Hepatocyte (in vitro differentiated cells): Measurements from ENCODE around the gene DRG2. TPM values are rescaled to one million over a fixed set of nuclear protein-coding genes. Genes with fewer than 3 reads are reported as not detected.

Experiments used
- DNase-seq: peaks from one replicate; pipeline ENCODE4 v3.0.0-alpha.2; 2016; ENCODE audit warnings: low spot score
- H2AFZ ChIP-seq: fragments of 200-600 bp; sonication (generic); 2 replicates; pipeline ENCODE4 v1.6.0; 2016; ENCODE audit warnings: antibody characterized with exemption, mild to moderate bottlenecking
- H3K27ac ChIP-seq: fragments of 200-600 bp; sonication (generic); 2 replicates; pipeline ENCODE4 v1.5.1; 2016; ENCODE audit warnings: mild to moderate bottlenecking
- H3K27me3 ChIP-seq: fragments of 200-600 bp; sonication (generic); 2 replicates; pipeline ENCODE4 v1.6.1; 2016
- H3K36me3 ChIP-seq: fragments of 200-600 bp; sonication (generic); replicated peaks from 2 replicates; pipeline ENCODE4 v1.5.1; 2016; ENCODE audit warnings: low read depth; ENCODE audit not compliant: insufficient read depth
- H3K4me1 ChIP-seq: fragments of 200-600 bp; sonication (generic); 2 replicates; pipeline ENCODE4 v1.5.1; 2016; ENCODE audit warnings: mild to moderate bottlenecking, moderate library complexity; ENCODE audit not compliant: insufficient read depth
- H3K4me2 ChIP-seq: fragments of 200-600 bp; sonication (generic); 2 replicates; pipeline ENCODE4 v1.6.0; 2016
- H3K4me3 ChIP-seq: fragments of 200-600 bp; sonication (generic); 2 replicates; pipeline ENCODE4 v1.5.1; 2016; ENCODE audit warnings: mild to moderate bottlenecking
- H3K79me2 ChIP-seq: fragments of 200-600 bp; sonication (generic); 2 replicates; pipeline ENCODE4 v1.6.0; 2017; ENCODE audit warnings: mild to moderate bottlenecking
- H3K9me2 ChIP-seq: fragments of 200-600 bp; sonication (generic); replicated peaks from 2 replicates; pipeline ENCODE4 v1.6.0; 2017; ENCODE audit warnings: mild to moderate bottlenecking; ENCODE audit not compliant: insufficient read depth
- H3K9me3 ChIP-seq: fragments of 200-600 bp; sonication (generic); 2 replicates; pipeline ENCODE4 v1.5.1; 2016; ENCODE audit warnings: low read depth, mild to moderate bottlenecking
- H4K20me1 ChIP-seq: fragments of 200-600 bp; sonication (generic); 2 replicates; pipeline ENCODE4 v1.6.0; 2016; ENCODE audit warnings: mild to moderate bottlenecking; ENCODE audit not compliant: insufficient read depth, poor library complexity, severe bottlenecking
- EZH2 ChIP-seq: fragments of 200-600 bp; sonication (generic); IDR thresholded peaks from 2 replicates; pipeline ENCODE4 v1.6.1; 2016; ENCODE audit warnings: antibody characterized with exemption, mild to moderate bottlenecking, borderline replicate concordance
- EZH2phosphoT487 ChIP-seq: fragments of 200-600 bp; sonication (generic); IDR thresholded peaks from one replicate; pipeline ENCODE4 v1.6.1; 2018; ENCODE audit warnings: antibody characterized with exemption, mild to moderate bottlenecking, low read depth, moderate library complexity; ENCODE audit not compliant: unreplicated experiment, severe bottlenecking
- WGBS: methylation state at CpG from one replicate; pipeline ENCODE4 v1.1.6; 2016; ENCODE audit warnings: low lambda C conversion rate; ENCODE audit errors: missing lambda C conversion rate; 5-methylcytosine and 5-hydroxymethylcytosine counted together
- polyA plus RNA-seq: library from polyadenylated mRNA; unstranded; fragments of >200 nt; fragmentation: Nextera tagmentation; extraction: Ambion mirVana; gene quantifications from 2 replicates; pipeline ENCODE4 v1.2.1, GENCODE V29; 2016
- total RNA-seq: library from RNA; depleted of rRNA; stranded (reverse); fragments of >200 nt; gene quantifications from 2 replicates; pipeline ENCODE4 v1.2.3, GENCODE V29; 2014
- TF ChIP-seq, protein P1 (sequence below): fragments of 200-600 bp; sonication (generic); IDR thresholded peaks from 2 replicates; pipeline ENCODE4 v1.5.1; 2016; ENCODE audit warnings: antibody characterized with exemption, mild to moderate bottlenecking; ENCODE audit not compliant: poor library complexity

The DRG2 gene
- total and polyA plus RNA-seq, 2 experiments from 2014 or later: 35.9 to 36.6 TPM

DNA sequence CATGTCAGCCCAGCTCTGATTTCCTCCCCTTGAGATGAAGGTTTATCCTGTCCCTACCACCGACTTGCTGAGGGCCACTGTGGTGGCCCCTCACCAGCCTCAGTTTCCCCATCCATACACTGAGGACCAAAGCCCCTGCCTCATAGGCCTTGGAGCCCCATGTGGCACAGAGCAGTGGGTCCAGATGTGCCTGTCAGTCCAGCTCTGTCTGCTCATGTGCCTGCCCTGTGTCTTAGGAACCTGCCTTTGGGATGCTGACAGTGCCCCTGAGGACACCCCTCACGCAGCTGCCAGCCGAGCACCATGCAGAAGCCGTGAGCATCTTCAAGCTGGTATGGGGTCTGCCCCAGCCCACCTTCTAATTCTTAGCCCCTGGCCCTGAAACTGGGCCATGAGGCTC is 56.5 kb downstream of the DRG2 start:
- H4K20me1 ChIP-seq: no peaks in the 10 kb centered on the region
- 89% methylated on average over 4 of the region's 4 CpGs for WGBS
- H3K79me2 ChIP-seq: no peaks in the 10 kb centered on the region
- no peak for DNase-seq
- no peak overlapping the region for H3K4me3 ChIP-seq
- H2AFZ ChIP-seq: no peak overlapping the region
- H3K9me2 ChIP-seq: no peaks in the 10 kb centered on the region
- H3K27me3 ChIP-seq: no peaks in the 10 kb centered on the region
- no peak for TF ChIP-seq EZH2
- TF ChIP-seq EZH2phosphoT487: no peak
- TF ChIP-seq, protein P1, sequence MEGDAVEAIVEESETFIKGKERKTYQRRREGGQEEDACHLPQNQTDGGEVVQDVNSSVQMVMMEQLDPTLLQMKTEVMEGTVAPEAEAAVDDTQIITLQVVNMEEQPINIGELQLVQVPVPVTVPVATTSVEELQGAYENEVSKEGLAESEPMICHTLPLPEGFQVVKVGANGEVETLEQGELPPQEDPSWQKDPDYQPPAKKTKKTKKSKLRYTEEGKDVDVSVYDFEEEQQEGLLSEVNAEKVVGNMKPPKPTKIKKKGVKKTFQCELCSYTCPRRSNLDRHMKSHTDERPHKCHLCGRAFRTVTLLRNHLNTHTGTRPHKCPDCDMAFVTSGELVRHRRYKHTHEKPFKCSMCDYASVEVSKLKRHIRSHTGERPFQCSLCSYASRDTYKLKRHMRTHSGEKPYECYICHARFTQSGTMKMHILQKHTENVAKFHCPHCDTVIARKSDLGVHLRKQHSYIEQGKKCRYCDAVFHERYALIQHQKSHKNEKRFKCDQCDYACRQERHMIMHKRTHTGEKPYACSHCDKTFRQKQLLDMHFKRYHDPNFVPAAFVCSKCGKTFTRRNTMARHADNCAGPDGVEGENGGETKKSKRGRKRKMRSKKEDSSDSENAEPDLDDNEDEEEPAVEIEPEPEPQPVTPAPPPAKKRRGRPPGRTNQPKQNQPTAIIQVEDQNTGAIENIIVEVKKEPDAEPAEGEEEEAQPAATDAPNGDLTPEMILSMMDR: no peak
- H3K9me3 ChIP-seq: no peaks in the 10 kb centered on the region
- no peak overlapping the region for H3K4me2 ChIP-seq
- H3K36me3 ChIP-seq: no peaks in the 10 kb centered on the region
- peaks cover 6% of the 10 kb centered on the region for H3K4me1 ChIP-seq
- H3K27ac ChIP-seq: no peak overlapping the region

DNA sequence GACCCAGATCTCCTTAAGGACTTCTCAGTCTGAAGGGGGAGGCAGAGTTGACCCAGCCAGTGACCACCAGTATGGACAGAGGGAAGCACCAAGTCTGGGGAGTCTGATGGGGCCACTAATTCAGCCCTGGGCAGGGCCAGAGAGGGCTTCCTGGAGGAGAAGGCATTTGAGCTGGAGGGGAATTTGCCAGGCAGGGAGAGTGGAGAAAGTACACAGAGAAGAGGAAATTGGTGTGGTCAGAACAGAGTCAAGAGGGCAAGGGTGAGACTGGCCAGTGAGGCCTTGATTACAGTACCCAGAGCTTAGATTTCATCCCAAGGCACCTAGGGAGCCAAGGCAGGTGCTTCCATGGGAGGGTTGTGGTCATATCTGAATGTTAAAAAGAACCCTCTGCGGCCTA is 57.1 kb downstream of the DRG2 start:
- WGBS: 86% methylated on average over 1 of the region's 1 CpG
- DNase-seq: no peak
- Histone ChIP-seq H3K27ac (no peak overlapping the region), H3K36me3 (no peaks in the 10 kb centered on the region), H3K9me3 (no peaks in the 10 kb centered on the region), H3K27me3 (no peaks in the 10 kb centered on the region), H3K79me2 (no peaks in the 10 kb centered on the region), H3K4me1 (peaks cover 2% of the 10 kb centered on the region), H4K20me1 (no peaks in the 10 kb centered on the region), H3K4me2 (no peak overlapping the region), H3K4me3 (no peak overlapping the region), H2AFZ (no peak overlapping the region), H3K9me2 (no peaks in the 10 kb centered on the region)
- TF ChIP-seq EZH2phosphoT487 (no peak), EZH2 (no peak)
- TF ChIP-seq, protein P1: no peak

DNA sequence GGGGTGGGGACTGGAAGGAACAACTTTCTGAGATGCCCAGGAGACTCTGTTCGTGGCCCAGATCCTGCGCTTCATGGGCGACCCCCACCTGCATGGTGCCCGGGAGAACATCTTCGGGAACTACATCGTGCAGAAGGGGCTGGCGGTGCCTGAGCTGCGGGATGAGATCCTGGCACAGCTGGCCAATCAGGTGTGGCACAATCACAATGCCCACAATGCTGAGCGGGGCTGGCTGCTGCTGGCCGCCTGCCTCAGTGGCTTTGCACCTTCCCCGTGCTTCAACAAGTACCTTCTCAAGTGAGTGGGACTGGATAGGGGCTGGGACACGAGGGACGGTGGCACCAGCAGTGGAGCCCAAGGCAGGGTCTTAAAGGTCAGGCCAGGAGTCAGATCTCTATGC is 58.1 kb downstream of the DRG2 start:
- no peak overlapping the region for H3K4me3 ChIP-seq
- WGBS: 92% methylated on average over 13 of the region's 13 CpGs
- DNase-seq: no peak

More for the DNA sequence above, 58.1 kb downstream of the DRG2 start:
- Histone ChIP-seq H2AFZ (no peak overlapping the region), H3K27me3 (no peaks in the 10 kb centered on the region), H3K36me3 (no peaks in the 10 kb centered on the region), H3K4me2 (no peak overlapping the region), H3K79me2 (no peaks in the 10 kb centered on the region), H3K27ac (no peak overlapping the region), H3K9me3 (no peaks in the 10 kb centered on the region), H3K4me1 (no peaks in the 10 kb centered on the region), H3K9me2 (no peaks in the 10 kb centered on the region), H4K20me1 (no peaks in the 10 kb centered on the region)
- TF ChIP-seq EZH2phosphoT487 (no peak), EZH2 (no peak)
- TF ChIP-seq, protein P1: no peak
